ENCODE results near the gene ARFGAP3. TPM values are rescaled to one million over a fixed set of nuclear protein-coding genes. Genes with fewer than 3 reads are reported as not detected.
"Not testable (repeated sequence)": the region's sequence is repeated elsewhere in the genome, so short reads cannot be mapped to it uniquely, and the experiment has no call there.

The ARFGAP3 gene
- total RNA-seq, 6 donors from 2014 or later: 25.9 to 60.8 (median 41.9) TPM

DNA sequence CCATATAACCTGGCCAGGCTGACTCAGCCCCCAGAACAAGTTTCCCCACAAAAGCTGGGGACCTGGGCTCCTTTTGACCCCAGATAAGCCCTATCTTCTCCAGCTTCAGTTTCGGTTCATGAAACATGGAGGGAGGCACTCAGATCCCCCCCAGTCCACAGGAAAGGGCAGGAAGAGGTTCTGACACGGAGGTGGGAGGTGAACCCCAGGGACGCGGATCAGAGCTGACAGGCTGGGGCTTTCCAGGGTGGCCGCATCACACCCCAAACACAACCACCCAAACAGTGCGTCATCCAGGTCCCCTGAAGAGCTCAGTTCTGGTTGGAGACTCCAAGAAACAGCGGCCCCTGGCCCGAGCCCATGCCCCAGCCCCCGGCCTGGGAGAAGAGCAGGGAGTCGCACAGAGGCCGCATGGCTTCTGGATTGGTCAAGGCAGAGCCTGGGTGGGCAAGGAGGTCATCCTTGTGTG, 92.1 kb downstream of the ARFGAP3 start:
- peaks cover 3 to 9% (median 8%) of the 10 kb centered on the region in 4 donors for H3K4me1 ChIP-seq
- H3K36me3 ChIP-seq: no peaks in the 10 kb centered on the region
- WGBS, 2 donors: 83 to 89% methylated on average over 6 to 11 of the region's 11 CpGs
- ATAC-seq (ENCODE audit: low FRiP score in 2 of 2) (no peak), DNase-seq (peak in 1 of 2 donors; percentile 54)
- H3K4me3 ChIP-seq: no peak overlapping the region
- no peaks in the 10 kb centered on the region for H3K9me3 ChIP-seq
- H3K27me3 ChIP-seq: no peaks in the 10 kb centered on the region
- H3K27ac ChIP-seq: no peak overlapping the region
- TF ChIP-seq EP300 (IDR thresholded peaks at IDR 0.05) (no peak), POLR2A (IDR thresholded peaks at IDR 0.05) (no peak), POLR2AphosphoS5 (IDR thresholded peaks at IDR 0.05) (no peak)
- TF ChIP-seq, protein P1, sequence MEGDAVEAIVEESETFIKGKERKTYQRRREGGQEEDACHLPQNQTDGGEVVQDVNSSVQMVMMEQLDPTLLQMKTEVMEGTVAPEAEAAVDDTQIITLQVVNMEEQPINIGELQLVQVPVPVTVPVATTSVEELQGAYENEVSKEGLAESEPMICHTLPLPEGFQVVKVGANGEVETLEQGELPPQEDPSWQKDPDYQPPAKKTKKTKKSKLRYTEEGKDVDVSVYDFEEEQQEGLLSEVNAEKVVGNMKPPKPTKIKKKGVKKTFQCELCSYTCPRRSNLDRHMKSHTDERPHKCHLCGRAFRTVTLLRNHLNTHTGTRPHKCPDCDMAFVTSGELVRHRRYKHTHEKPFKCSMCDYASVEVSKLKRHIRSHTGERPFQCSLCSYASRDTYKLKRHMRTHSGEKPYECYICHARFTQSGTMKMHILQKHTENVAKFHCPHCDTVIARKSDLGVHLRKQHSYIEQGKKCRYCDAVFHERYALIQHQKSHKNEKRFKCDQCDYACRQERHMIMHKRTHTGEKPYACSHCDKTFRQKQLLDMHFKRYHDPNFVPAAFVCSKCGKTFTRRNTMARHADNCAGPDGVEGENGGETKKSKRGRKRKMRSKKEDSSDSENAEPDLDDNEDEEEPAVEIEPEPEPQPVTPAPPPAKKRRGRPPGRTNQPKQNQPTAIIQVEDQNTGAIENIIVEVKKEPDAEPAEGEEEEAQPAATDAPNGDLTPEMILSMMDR (IDR thresholded peaks at IDR 0.05): no peak

DNA sequence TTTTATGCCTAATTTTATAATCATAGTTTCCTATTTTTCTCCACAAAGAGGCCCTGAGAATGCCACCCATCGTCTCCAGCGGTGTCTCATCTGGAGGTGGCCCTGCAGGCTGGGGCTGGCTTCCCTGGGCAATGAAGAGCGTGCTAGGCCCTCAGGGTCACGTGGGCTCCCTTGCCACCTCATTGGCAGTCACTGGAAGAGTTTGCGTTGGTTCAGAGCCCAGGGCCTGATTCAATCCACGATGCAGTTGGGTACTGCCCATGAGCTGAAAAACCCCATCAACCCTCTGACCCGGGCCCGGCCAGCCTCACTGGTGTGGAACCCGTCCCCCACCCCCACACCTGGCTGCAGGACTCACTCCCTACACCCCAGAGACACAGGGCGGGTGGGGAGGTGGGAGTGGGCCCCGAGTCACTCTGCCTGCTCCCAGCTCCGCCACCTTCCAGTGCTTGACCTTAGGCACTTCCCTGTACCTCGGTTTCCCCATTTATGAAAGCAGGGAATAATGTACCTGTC, 93.0 kb downstream of the ARFGAP3 start:
- Histone ChIP-seq H3K4me1 (peaks cover 0 to under 1% (median 0%) of the 10 kb centered on the region in 4 donors), H3K4me3 (no peak overlapping the region), H3K9me3 (no peaks in the 10 kb centered on the region), H3K27me3 (no peaks in the 10 kb centered on the region), H3K27ac (no peak overlapping the region), H3K36me3 (no peaks in the 10 kb centered on the region)
- TF ChIP-seq, protein P1 (IDR thresholded peaks at IDR 0.05): no peak
- TF ChIP-seq POLR2A (IDR thresholded peaks at IDR 0.05): no peak
- TF ChIP-seq POLR2AphosphoS5 (IDR thresholded peaks at IDR 0.05): no peak
- TF ChIP-seq EP300 (IDR thresholded peaks at IDR 0.05): no peak
- ATAC-seq (ENCODE audit: low FRiP score in 2 of 2): no peak
- WGBS, 2 donors: 68 to 93% methylated on average over 7 to 12 of the region's 13 CpGs
- DNase-seq: peak in 1 of 2 donors; percentile 70

DNA sequence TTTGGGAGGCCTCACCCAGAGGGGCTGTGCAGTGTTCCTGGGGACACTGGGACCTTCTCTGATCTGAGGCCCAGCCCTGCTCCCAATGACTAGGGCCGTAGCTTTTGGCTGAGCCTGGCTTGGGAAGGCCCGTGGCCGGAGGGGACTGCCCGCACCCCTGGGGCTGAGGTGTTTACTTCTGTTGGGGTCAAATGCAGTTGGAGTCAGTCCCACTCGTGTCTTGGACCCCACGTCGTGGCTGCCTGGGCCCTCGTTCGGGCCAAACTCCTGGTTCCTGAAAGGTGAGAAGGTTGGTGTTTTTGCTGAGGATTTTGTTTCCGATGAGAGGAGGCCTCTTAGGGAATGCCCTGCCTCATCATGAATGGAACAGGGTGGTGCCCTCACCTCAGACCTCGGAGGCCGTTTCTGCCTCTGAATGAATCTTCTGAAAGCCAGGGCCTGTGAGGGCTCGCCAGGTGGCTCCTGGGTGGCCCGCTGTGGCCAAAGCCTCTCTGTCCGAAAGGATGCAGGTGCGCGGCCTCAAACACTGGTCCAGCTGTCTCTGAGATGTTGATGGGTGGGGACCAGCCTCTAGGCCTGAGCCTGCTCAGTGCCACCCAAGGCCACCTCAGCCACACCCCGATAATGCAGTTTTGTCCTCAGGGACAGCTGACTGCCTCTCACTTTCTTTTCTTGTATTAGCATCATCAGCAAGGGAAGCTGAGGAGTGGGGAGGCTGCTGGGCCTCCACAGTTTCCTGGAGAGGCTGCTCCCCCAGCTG, 96.1 kb downstream of the ARFGAP3 start:
- Histone ChIP-seq H3K36me3 (no peaks in the 10 kb centered on the region), H3K27ac (no peak overlapping the region), H3K4me1 (peaks cover 0 to 3% (median 0%) of the 10 kb centered on the region in 4 donors), H3K27me3 (no peaks in the 10 kb centered on the region), H3K9me3 (no peaks in the 10 kb centered on the region), H3K4me3 (no peak overlapping the region)
- ATAC-seq (ENCODE audit: low FRiP score in 2 of 2): peak in 1 of 2 donors; percentile 31
- TF ChIP-seq POLR2A (IDR thresholded peaks at IDR 0.05): no peak
- TF ChIP-seq EP300 (IDR thresholded peaks at IDR 0.05): no peak
- no peak for TF ChIP-seq POLR2AphosphoS5 (IDR thresholded peaks at IDR 0.05)
- TF ChIP-seq, protein P1 (IDR thresholded peaks at IDR 0.05): no peak
- 81% methylated on average over 11 to 18 of the region's 18 CpGs for WGBS, 2 donors
- DNase-seq: peak in 1 of 2 donors; percentile 59

DNA sequence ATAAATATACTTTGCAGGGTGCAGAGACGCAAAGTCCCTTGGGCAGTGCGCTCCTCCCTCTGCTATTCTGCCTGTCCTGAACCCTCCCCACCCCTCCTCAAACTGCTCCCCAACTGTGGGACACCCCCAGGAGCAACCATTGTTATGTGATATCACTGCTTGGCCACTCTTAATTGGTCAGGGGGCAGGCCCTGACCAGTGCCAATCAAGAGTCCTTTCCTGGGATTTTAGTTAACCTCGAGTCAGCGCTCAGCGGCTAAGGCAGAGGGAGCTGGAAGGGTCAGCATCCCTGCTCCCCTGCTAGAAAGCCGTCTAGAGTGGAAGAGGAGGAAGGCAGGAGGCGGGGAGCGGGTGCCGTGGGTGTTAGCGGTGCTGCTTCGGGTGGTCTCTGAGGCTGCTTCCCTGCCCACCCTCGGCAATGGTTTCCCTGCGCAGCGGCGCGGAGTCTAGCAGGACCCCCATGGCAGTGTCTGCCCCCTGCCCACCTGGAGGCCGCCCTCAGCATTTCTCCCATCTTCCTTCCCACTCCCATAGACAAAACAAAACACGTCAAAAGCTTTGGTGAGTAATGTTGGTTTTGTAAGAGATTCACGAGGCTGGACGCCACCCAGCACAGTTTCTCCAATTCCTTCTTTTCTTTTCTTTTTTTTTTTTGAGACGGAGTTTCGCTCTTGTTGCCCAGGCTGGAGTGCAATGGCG, 98.0 kb downstream of the ARFGAP3 start:
- TF ChIP-seq POLR2A (IDR thresholded peaks at IDR 0.05) (peak in 1 of 4 donors; percentile 20), EP300 (IDR thresholded peaks at IDR 0.05) (no peak)
- TF ChIP-seq, protein P1 (IDR thresholded peaks at IDR 0.05): no peak
- Histone ChIP-seq H3K4me1 (peaks cover 0 to 5% (median 0%) of the 10 kb centered on the region in 4 donors), H3K27ac (peak overlapping the region in 1 of 4 donors; percentile 36), H3K9me3 (no peaks in the 10 kb centered on the region), H3K4me3 (no peak overlapping the region), H3K36me3 (no peaks in the 10 kb centered on the region), H3K27me3 (no peaks in the 10 kb centered on the region)
- DNase-seq (peak in 1 of 2 donors; percentile 66), ATAC-seq (ENCODE audit: low FRiP score in 2 of 2) (peak in 1 of 2 donors; percentile 16)
- WGBS, 2 donors: 87% methylated on average over 22 to 23 of the region's 23 CpGs

DNA sequence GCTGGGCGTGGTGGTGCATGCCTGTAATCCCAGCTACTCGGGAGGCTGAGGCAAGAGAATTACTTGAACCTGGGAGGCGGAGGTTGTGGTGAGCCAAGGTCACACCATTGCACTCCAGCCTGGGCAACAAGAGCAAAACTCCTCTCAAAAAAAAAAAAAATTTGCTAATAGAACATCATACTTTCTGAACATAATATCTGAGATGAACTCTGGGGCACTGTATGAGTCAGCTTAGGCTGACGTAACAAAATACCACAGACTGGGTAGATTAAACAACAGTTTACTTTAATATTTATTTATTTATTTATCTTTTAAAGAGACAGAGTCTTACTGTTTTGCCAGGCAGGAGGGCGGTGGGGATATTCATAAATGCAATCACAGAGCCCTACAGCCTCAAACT, 101.5 kb downstream of the ARFGAP3 start:
- H3K36me3 ChIP-seq, H3K9me3 ChIP-seq, H3K4me3 ChIP-seq, DNase-seq, H3K27me3 ChIP-seq: not testable (repeated sequence)
- WGBS, 2 donors: 64 to 74% methylated on average over 5 of the region's 5 CpGs
- ATAC-seq (ENCODE audit: low FRiP score in 2 of 2): peak in 1 of 2 donors; percentile 66
- Histone ChIP-seq H3K27ac (peak overlapping the region in 1 of 4 donors; percentile 30), H3K4me1 (peaks cover 7 to 22% (median 14%) of the 10 kb centered on the region in 4 donors)

DNA sequence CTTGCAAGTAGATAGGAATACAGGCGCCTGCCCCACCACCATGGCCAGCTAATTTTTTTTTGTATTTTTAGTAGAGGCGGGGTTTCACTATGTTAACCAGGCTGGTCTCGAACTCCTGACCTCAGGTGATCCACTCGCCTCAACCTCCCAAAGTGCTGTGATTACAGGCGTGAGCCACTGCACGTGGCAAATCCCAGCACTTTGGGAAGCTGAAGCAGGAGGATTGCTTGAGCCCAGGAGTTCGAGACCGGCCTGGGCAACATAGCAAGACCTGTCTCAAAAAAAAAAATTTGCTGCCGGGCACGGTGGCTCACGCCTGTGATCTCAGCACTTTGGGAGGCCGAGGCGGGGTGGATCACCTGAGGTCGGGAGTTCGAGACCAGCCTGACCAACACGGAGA, 102.0 kb downstream of the ARFGAP3 start:
- 92% methylated on average over 16 of the region's 16 CpGs for WGBS, 2 donors
- H3K9me3 ChIP-seq; H3K36me3 ChIP-seq; DNase-seq; H3K4me3 ChIP-seq; H3K27me3 ChIP-seq; H3K27ac ChIP-seq; ATAC-seq (ENCODE audit: low FRiP score in 2 of 2): not testable (repeated sequence)
- H3K4me1 ChIP-seq: peaks cover 7 to 22% (median 14%) of the 10 kb centered on the region in 4 donors

Data from upper lobe of left lung (tissue), 6 donors.